PC-3 (cell line): ENCODE data around the gene NUDT22. TPM values are rescaled to one million over a fixed set of nuclear protein-coding genes. Genes with fewer than 3 reads are reported as not detected.

Source experiments
- ATAC-seq: fragments of 200-7000 bp; cut with Tn5 transposase; 2 replicates; pipeline ENCODE4 v1.9.1; 2020; ENCODE audit warnings: mild to moderate bottlenecking, moderate library complexity
- BruUV-seq: library from RNA; stranded (reverse); fragments of 400-500 nt; replicated peaks from 2 replicates; lab custom pipeline; 2021; lab: Mats Ljungman, UMichigan
- CTCF ChIA-PET: fragments of 300-600 bp; sonication (Branson Sonifier 250); formaldehyde crosslinking; loops from one replicate; lab custom pipeline; 2022; ENCODE audit warnings: antibody characterized with exemption; lab: Charles Lee
- POLR2A ChIA-PET: fragments of 300-600 bp; sonication (Branson Sonifier 250); formaldehyde crosslinking; loops from one replicate; lab custom pipeline; 2022; ENCODE audit warnings: antibody characterized with exemption; ENCODE audit not compliant: unreplicated experiment; lab: Charles Lee
- DNase-seq: peaks from one replicate; pipeline ENCODE4 v3.0.0-alpha.2; 2015
- H2AFZ ChIP-seq: fragments of 300-600 bp; sonication (generic); 2 replicates; pipeline ENCODE4 v1.6.0; 2016; ENCODE audit warnings: antibody characterized with exemption, low read length
- H3F3A ChIP-seq: fragments of 300-600 bp; sonication (generic); one replicate; pipeline ENCODE4 v1.6.0; 2017; ENCODE audit warnings: antibody characterized with exemption, low read length, control low read depth, mild to moderate bottlenecking; ENCODE audit not compliant: unreplicated experiment
- H3K27ac ChIP-seq: fragments of 300-600 bp; sonication (generic); 2 replicates; pipeline ENCODE4 v1.5.1; 2016; ENCODE audit warnings: mild to moderate bottlenecking, low read length
- H3K27me3 ChIP-seq: fragments of 300-600 bp; sonication (generic); 2 replicates; pipeline ENCODE4 v1.6.1; 2016; ENCODE audit warnings: low read length, mixed read lengths
- H3K36me3 ChIP-seq: fragments of 300-600 bp; sonication (generic); 2 replicates; pipeline ENCODE4 v1.6.1; 2016; ENCODE audit warnings: low read depth, mixed run types, low read length, mixed read lengths
- H3K4me1 ChIP-seq: fragments of 300-600 bp; sonication (generic); 2 replicates; pipeline ENCODE4 v1.5.1; 2016; ENCODE audit warnings: low read length; ENCODE audit not compliant: insufficient read depth
- H3K4me2 ChIP-seq: fragments of 300-600 bp; sonication (generic); 2 replicates; pipeline ENCODE4 v1.6.0; 2016; ENCODE audit warnings: low read length
- H3K4me3 ChIP-seq: fragments of 300-600 bp; sonication (generic); 2 replicates; pipeline ENCODE4 v1.5.1; 2016; ENCODE audit warnings: mild to moderate bottlenecking, low read length, mixed read lengths
- H3K79me2 ChIP-seq: fragments of 300-600 bp; sonication (generic); 2 replicates; pipeline ENCODE4 v1.6.1; 2017; ENCODE audit warnings: low read length, mixed read lengths
- H3K9ac ChIP-seq: fragments of 300-600 bp; sonication (generic); 2 replicates; pipeline ENCODE4 v1.6.0; 2016; ENCODE audit warnings: mild to moderate bottlenecking, low read length
- H3K9me2 ChIP-seq: fragments of 300-600 bp; sonication (generic); replicated peaks from 2 replicates; pipeline ENCODE4 v1.6.1; 2016; ENCODE audit warnings: mixed run types, low read length, mixed read lengths
- H3K9me3 ChIP-seq: fragments of 300-600 bp; sonication (generic); 2 replicates; pipeline ENCODE4 v1.6.1; 2016; ENCODE audit warnings: low read length, mixed read lengths
- H4K20me1 ChIP-seq: fragments of 300-600 bp; sonication (generic); 2 replicates; pipeline ENCODE4 v1.6.1; 2016; ENCODE audit warnings: low read length, mixed read lengths
- EZH2 ChIP-seq: fragments of 300-600 bp; sonication (generic); IDR thresholded peaks from one replicate; pipeline ENCODE4 v1.6.1; 2017; ENCODE audit warnings: antibody characterized with exemption, mild to moderate bottlenecking, low read length; ENCODE audit not compliant: unreplicated experiment
- EZH2phosphoT487 ChIP-seq: fragments of 300-600 bp; sonication (generic); IDR thresholded peaks from 2 replicates; pipeline ENCODE4 v1.6.1; 2018; ENCODE audit warnings: mild to moderate bottlenecking, antibody characterized with exemption, low read length, borderline replicate concordance
- intact Hi-C: fragments of 100-400 bp; cut with micrococcal nuclease; formaldehyde crosslinking; loops from 2 replicates; pipeline ENCODE4 v1.9.0; 2023
- total RNA-seq: library from RNA; depleted of rRNA; stranded (reverse); fragments of >200 nt; gene quantifications from 2 replicates; pipeline ENCODE4 v1.2.3, GENCODE V29; 2014
- TF ChIP-seq, protein P1 (sequence below): fragments of 300-600 bp; sonication (generic); conservative IDR thresholded peaks from 2 replicates; pipeline ENCODE4 v1.5.1; 2017; ENCODE audit warnings: antibody characterized with exemption, low read depth, mild to moderate bottlenecking, low read length

Gene NUDT22
- total RNA-seq, 1 experiment from 2014 or later: 98.3 TPM

DNA sequence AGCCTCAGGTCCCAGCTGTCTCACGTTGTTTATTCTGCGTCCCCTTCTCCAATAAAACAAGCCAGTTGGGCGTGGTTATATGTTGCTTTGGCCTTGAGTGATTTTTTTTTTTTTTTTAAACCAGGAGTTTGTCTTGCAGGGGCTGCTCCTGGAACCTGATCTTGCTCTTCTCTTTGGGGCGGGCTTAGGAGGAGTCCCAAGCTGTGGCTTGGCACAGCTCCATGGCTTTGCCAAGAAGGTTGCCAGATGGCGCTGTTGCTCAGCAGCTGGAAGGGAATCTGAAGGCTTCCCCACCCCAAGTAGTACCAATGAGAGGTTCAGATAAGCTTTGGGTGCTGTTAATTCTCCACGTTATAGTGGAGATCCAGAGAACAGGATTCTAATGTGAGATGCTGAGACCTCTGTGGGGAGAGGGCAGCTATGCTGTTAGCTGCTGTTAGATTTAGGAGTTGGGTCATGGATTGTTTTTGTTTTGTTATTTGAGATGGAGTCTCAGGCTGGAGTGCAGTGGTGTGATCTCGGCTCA is 21.5 kb upstream of the NUDT22 start:
- 0 out of 2 replicates have a peak, but pooled peaks cover 3% of the 10 kb centered on the region for H3K4me1 ChIP-seq
- no peak overlapping the region for H3K4me3 ChIP-seq
- no peak overlapping the region for H2AFZ ChIP-seq
- intact Hi-C loops: loop anchor here (1.0 to 2.0 kb wide), 3 partner anchors 22 to 100 kb away; partner anchors contain the start of genes ESRRA, NUDT22, PLCB3 and TRPT1
- ATAC-seq (peak; percentile 73), DNase-seq (peak; percentile 98)
- no peak overlapping the region for H3K9ac ChIP-seq
- no peaks in the 10 kb centered on the region for H3K27me3 ChIP-seq
- BruUV-seq: no TSS peak
- no peaks in the 10 kb centered on the region for H3K9me2 ChIP-seq
- peaks cover 9% of the 10 kb centered on the region; the same call in 1 of the 2 replicates for H3K79me2 ChIP-seq
- no peaks in the 10 kb centered on the region for H3K9me3 ChIP-seq
- H3K27ac ChIP-seq: no peak overlapping the region
- ChIA-PET CTCF (interaction anchor here (0.5 to 1.6 kb wide), 17 partner anchors 9 to 151 kb away, joined by 3 to 15 read pairs (median 5); partner anchors contain the start of genes DNAJC4, FKBP2, NUDT22 and PRDX5), POLR2A (interaction anchor here (0.7 to 1.1 kb wide), 2 partner anchors 19 to 121 kb away, joined by 6 to 10 read pairs; partner anchors contain the start of gene STIP1)
- peaks cover 7% of the 10 kb centered on the region; the same call in 1 of the 2 replicates for H4K20me1 ChIP-seq
- peaks cover 4% of the 10 kb centered on the region for H3F3A ChIP-seq
- no peak overlapping the region for H3K4me2 ChIP-seq
- peaks cover 68% of the 10 kb centered on the region for H3K36me3 ChIP-seq
- TF ChIP-seq EZH2phosphoT487: no peak
- TF ChIP-seq, protein P1, sequence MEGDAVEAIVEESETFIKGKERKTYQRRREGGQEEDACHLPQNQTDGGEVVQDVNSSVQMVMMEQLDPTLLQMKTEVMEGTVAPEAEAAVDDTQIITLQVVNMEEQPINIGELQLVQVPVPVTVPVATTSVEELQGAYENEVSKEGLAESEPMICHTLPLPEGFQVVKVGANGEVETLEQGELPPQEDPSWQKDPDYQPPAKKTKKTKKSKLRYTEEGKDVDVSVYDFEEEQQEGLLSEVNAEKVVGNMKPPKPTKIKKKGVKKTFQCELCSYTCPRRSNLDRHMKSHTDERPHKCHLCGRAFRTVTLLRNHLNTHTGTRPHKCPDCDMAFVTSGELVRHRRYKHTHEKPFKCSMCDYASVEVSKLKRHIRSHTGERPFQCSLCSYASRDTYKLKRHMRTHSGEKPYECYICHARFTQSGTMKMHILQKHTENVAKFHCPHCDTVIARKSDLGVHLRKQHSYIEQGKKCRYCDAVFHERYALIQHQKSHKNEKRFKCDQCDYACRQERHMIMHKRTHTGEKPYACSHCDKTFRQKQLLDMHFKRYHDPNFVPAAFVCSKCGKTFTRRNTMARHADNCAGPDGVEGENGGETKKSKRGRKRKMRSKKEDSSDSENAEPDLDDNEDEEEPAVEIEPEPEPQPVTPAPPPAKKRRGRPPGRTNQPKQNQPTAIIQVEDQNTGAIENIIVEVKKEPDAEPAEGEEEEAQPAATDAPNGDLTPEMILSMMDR: peak; percentile 96

DNA sequence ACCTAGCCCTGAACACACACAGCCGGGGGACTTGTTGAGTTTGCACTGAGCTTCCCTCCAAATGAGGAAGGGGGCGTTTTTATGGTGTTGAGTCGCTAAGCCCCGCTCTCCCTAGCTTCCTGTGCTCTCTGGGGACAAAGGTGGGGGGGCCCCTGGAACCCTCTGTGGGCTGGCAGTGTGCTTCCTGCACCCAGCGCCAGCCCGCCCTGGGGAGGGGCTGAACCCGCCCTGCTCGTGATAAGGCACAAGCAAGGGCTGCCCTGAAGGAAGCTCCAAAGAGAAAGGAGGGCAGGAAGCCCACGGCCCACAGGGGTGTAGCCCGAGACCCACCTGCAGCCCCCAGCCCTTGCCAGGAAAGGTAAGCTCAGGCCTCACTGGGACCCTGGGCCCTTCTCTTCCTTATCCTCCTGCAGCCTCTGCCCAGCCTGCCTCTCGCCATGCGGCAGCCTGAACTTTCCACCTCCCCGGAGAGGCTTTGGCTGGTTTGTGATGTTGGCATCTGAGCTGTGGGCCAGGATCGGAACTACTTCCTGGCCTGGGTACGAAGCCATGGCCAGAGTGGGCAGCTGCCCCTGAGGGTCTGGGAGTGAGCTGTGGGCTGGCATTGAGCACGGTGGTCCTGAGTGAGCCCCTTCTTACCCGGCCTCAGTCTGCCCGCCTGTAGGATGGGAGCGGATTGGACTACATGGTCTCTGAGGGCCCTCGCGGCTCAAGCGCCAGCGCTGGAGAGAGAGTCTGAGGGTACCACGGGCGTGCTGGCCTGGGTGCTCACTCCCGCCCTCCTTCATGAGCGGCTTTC is 19.4 kb upstream of the NUDT22 start, which contains the start of gene FERMT3:
TSS of gene FERMT3 (plus strand) at position 265 of the 799 bp plus-strand sequence. CDS start 644 bp downstream, outside the sequence.
- no peak within 1 kb of the TSS for H3K4me3 ChIP-seq
- H3K79me2 ChIP-seq: no peaks in the 10 kb centered on the region
- H4K20me1 ChIP-seq: peaks cover 7% of the 10 kb centered on the region; the same call in 1 of the 2 replicates
- no TSS peak for BruUV-seq
- no peaks in the 10 kb centered on the region for H3K9me2 ChIP-seq
- no peak for ATAC-seq
- no peak within 1 kb of the TSS for H3K9ac ChIP-seq
- H2AFZ ChIP-seq: no peak within 1 kb of the TSS
- H3K4me2 ChIP-seq: no peak within 1 kb of the TSS
- intact Hi-C loops: no loop called here
- no peaks in the 10 kb centered on the region for H3K9me3 ChIP-seq
- H3K4me1 ChIP-seq: 0 out of 2 replicates have a peak, but pooled peaks cover 3% of the 10 kb centered on the region
- DNase-seq: no peak
- H3K27ac ChIP-seq: no peak within 1 kb of the TSS
- no peak for TF ChIP-seq EZH2
- TF ChIP-seq, protein P1: no peak
- TF ChIP-seq EZH2phosphoT487: no peak
- POLR2A ChIA-PET: no interaction called here
- H3K36me3 ChIP-seq: peaks cover 48% of the 10 kb centered on the region
- H3K27me3 ChIP-seq: no peaks in the 10 kb centered on the region
- CTCF ChIA-PET: interaction anchor here (0.7 kb wide), 1 partner anchor 45 kb away, joined by 7 read pairs; no protein-coding TSS in a partner anchor
- peaks cover 4% of the 10 kb centered on the region for H3F3A ChIP-seq
